Urinary bladder (tissue), 4 donors: ENCODE data around the gene RAP1GDS1. TPM values are rescaled to one million over a fixed set of nuclear protein-coding genes. Genes with fewer than 3 reads are reported as not detected.
"Not testable (repeated sequence)": the region's sequence is repeated elsewhere in the genome, so short reads cannot be mapped to it uniquely, and the experiment has no call there.

ENCODE experiments used
- DNase-seq: peaks from one replicate; pipeline ENCODE4 v3.0.0-alpha.2; 2015; ENCODE audit errors: extremely low spot score
- H3K27ac ChIP-seq: one replicate; pipeline ENCODE4 v1.5.1; 2013; ENCODE audit warnings: low read depth, mild to moderate bottlenecking, moderate library complexity
- H3K36me3 ChIP-seq: one replicate; pipeline ENCODE4 v1.6.1; 2013; ENCODE audit warnings: mild to moderate bottlenecking, moderate library complexity; ENCODE audit not compliant: insufficient read depth
- H3K4me1 ChIP-seq: one replicate; pipeline ENCODE4 v1.6.1; 2013; ENCODE audit warnings: mild to moderate bottlenecking, moderate library complexity; ENCODE audit not compliant: insufficient read depth
- H3K4me3 ChIP-seq: one replicate; pipeline ENCODE4 v1.5.1; 2013; ENCODE audit warnings: low read depth, low read length
- WGBS: extraction: QIAGEN DNeasy Blood & Tissue Kit; methylation state at CpG from one replicate; pipeline ENCODE4 v1.1.7; 2013; 5-methylcytosine and 5-hydroxymethylcytosine counted together
- polyA plus RNA-seq: library from polyadenylated mRNA; stranded (reverse); fragments of 200-250 nt; gene quantifications from one replicate; pipeline ENCODE4 v1.2.3, GENCODE V29; 2013
- total RNA-seq: library from RNA; depleted of rRNA; stranded (reverse); fragments of >200 nt; gene quantifications from one replicate; pipeline ENCODE4 v1.2.3, GENCODE V29; 2014
- donor health status: healthy with polysubstance abuse.
- donor health status: healthy.

The RAP1GDS1 gene
- total and polyA plus RNA-seq, 2 donors = 25.9 to 61.6 TPM

DNA sequence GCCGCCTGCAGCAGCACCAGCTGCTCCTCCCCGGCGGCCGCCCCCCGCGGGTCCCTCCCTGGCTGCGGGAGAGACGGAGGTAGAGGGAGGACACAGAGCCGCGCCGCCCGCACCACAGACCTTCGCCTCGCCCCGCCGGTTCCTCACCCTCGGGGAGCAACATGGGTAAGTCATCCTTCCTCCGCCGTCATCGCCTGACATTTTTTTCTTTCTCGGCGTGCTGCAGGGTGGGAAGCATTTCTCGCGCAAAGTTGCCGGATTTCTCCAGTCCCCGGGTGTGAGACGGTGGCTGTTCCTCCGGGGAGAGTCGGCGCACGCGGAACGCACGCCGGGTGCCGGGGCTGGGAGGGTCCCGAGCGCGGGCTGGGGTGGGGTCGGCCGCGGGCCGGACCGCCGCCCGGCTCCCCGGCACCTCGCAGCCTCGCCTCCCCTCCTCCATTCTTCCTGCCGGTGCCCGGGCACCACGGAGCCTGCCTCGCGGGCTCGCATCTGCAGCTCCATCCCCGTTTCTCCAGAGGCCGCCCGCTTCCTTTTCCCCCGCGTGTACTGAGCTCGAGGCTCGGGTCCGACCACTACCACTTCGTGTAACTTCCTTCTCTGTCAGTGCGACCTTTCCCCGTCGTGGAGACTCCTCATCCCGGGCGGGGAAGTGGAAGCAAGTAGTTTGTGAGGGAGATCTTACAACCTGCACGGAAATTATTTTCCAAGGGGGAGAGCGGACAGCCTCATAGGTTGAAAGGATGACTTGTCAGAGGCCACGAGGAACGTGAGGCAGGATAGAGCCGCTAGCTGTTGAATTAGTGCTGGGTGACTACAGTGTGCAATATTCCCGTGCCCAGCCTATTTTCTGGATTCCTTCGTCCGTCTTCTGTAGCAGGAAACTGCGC is 464 bp downstream of the RAP1GDS1 start:
- peak overlapping the region; percentile 89 for H3K27ac ChIP-seq

DNA sequence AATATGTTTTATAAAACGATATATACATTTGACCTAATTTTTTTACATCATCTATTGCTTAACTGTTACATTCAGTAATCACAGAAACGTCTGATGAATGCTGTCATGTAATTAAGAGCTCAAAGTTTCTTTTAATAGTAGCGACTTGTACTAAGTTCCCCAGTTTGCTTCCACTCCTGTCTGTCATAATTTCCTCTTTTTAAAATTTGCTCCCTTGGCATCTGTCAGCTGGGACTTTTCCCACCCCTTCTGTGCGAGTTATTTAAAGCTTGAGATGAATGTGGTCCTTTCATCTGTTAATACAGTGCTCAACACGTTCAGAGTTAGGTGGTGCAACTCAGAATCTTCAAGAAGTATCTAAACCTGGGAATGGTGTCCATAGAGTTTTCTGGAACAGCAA is 1.2 kb downstream of the RAP1GDS1 start:
- H3K27ac ChIP-seq = no peak overlapping the region
- 9% methylated on average over 5 of the region's 5 CpGs for WGBS
- DNase-seq = no peak
- peaks cover 3% of the 10 kb centered on the region for H3K4me1 ChIP-seq
- peak overlapping the region; percentile 3 for H3K4me3 ChIP-seq
- H3K36me3 ChIP-seq = no peaks in the 10 kb centered on the region

More for the DNA sequence above, 464 bp downstream of the RAP1GDS1 start:
- H3K4me1 ChIP-seq = peaks cover 3% of the 10 kb centered on the region
- peak; percentile 15 for DNase-seq
- under 1% methylated on average over 76 of the region's 78 CpGs for WGBS
- peak overlapping the region; percentile 97 for H3K4me3 ChIP-seq
- H3K36me3 ChIP-seq = no peaks in the 10 kb centered on the region

DNA sequence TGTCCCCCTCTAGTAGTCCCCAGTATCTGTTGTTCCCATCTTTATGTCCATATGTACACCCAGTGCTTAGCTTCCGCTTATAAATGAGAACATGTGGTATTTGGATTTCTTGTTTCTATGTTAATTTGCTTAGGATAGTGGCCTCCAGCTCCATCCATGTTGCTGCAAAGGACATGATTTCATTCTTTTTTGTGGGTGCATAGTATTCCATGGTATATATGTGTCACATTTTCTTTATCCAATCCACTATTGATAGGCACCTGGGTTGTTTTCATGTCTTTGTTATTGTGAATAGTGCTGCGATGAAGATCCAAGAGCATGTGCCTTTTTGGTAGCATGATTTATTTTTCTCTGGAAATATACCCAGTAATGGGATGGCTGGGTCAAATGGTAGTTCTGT is 6.3 kb downstream of the RAP1GDS1 start:
- Histone ChIP-seq H3K27ac (no peak overlapping the region), H3K4me3 (no peak overlapping the region), H3K36me3 (no peaks in the 10 kb centered on the region), H3K4me1 (no peaks in the 10 kb centered on the region)
- DNase-seq = no peak
- 99% methylated on average over 2 of the region's 2 CpGs for WGBS

DNA sequence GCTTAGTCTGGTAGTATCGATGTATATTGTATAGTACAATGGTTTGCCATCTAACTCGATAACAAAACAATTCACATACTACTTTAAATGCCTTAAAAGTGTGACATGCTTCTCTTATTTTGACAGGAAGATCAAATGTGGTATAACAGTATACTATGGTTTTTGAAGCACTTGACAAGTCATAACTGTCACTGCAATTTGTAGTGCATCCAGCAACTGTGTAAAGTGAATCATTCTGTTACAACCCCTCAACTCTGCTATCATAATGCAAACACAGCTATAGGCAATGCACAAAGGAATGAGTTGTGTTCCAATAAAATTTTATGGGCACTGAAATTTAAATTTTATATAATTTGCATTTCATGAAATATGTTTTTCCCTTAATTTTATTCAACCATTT is 14.0 kb downstream of the RAP1GDS1 start:
- 97% methylated on average over 2 of the region's 2 CpGs for WGBS
- DNase-seq = no peak
- no peak overlapping the region for H3K27ac ChIP-seq
- no peak overlapping the region for H3K4me3 ChIP-seq
- H3K4me1 ChIP-seq = no peaks in the 10 kb centered on the region
- H3K36me3 ChIP-seq = no peaks in the 10 kb centered on the region

DNA sequence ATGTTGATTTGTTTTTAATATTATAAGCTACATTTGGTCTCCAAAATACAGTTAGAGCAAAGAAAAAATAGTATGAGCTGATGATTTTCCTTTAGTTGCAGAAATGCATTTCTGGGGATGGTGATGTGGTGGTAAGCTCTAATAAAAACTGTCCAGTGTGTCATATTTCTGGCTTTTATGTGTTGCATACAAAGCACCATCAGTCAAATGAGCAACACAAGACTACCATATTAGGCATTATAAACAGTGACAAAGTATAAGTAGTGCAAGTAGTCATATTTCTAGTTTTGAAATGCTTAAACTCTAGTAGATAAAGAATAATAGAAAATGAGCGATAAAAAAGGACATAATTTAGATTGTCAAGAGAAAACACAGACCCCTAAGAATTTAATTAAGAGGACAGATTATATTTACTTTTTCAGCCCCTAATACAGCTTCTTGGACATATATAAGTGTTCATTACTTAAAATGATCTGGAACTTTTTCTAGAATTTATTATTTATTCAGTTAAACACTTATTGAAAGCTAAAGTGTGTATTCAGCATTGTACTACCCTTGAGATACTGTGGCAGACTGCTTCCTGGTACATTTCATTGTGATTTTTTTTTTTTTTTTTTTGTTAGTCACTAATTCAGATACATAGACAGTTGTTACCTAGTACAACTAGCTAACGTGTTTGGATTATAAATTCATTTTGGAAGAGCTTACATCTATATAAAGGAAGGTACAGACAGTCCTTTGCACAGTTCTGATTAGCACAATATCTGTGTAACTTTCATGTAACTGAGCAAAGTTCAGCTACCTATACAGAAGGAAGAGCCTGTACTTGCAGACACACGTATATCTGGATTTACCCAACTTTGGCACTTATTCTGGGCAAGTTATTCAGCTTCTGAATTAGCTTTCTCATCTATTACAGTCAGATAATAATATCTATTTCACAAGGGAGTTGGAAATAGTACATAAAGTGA is 22.3 kb downstream of the RAP1GDS1 start:
- Histone ChIP-seq H3K4me3 (no peak overlapping the region), H3K4me1 (no peaks in the 10 kb centered on the region), H3K27ac (no peak overlapping the region), H3K36me3 (no peaks in the 10 kb centered on the region)
- no peak for DNase-seq
- WGBS = 74% methylated on average over 3 of the region's 3 CpGs

DNA sequence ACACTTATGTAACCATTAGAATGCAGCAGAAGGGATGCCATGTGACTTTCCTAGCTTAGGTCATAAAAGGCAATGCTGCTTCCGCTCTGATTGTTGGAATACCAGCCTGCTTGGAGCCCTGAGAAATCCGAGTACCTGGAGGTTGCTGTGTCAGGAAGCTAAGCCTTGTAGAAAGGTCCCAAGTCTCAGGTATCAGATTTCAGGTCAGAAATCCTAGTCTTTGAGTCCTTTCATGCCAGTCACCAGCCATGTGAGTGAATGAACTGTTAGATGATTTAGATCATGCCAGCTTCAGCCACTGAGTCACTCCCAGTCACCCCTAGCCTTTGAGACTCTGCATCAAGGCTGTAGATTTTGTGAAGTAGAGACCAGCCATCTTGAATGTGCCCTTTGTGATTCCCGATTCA is 23.5 kb downstream of the RAP1GDS1 start:
- DNase-seq = no peak
- Histone ChIP-seq H3K36me3 (no peaks in the 10 kb centered on the region), H3K4me3 (no peak overlapping the region), H3K27ac (no peak overlapping the region), H3K4me1 (no peaks in the 10 kb centered on the region)
- 80% methylated on average over 3 of the region's 3 CpGs for WGBS

DNA sequence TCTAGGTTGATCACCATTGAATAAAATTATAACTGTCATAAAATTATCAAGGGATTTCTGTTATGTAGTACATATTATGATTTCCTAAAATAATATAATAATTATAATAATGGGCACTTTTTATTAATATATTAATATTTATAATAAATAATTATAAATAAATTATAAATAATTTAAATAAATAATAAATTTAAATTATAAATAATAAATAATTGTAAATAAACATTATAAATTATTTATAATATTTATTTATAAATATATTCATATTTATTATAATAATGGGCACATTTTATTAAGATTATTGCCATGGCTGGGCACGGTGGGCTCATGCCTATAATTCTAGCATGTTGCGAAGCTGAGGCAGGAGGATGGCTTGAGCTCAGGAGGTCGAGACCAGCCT is 24.5 kb downstream of the RAP1GDS1 start:
- Histone ChIP-seq H3K4me1 (no peaks in the 10 kb centered on the region), H3K36me3 (no peaks in the 10 kb centered on the region), H3K4me3 (no peak overlapping the region), H3K27ac (no peak overlapping the region)
- no peak for DNase-seq
- WGBS = 98% methylated on average over 3 of the region's 3 CpGs

DNA sequence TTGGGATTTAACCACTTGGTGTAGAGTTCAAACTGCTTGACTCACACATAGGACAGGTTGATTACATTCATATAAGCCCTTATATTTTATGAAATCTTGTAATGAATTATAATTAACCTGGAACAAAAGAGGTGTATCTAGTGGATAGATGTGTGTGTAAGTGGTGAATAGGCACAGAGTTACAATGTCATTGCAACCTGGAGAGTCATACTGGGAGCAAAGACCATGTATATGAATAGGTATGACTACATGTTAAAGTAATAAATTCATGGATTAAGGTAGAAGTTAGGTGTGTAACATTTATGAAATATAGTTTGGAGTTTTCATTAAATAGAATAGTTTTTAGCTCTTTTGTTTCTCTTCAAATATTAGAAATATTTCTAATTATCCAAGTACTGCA is 26.1 kb downstream of the RAP1GDS1 start:
- no peak for DNase-seq
- Histone ChIP-seq H3K36me3 (no peaks in the 10 kb centered on the region), H3K27ac (no peak overlapping the region), H3K4me1 (no peaks in the 10 kb centered on the region), H3K4me3 (no peak overlapping the region)

DNA sequence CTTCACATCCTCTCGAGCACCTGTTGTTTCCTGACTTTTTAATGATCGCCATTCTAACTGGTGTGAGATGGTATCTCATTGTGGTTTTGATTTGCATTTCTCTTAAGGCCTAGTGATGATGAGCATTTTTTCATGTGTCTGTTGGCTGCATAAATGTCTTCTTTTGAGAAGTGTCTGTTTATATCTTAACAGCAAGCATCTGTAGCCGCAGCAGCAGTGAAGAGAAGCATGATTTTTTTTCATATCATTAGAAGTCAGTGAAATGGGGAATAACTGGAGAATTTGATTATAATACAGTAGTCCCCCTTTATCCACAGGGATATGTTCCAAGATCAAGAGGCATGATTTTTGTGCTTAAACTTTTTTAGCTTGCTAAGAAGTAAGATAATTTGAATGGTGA is 27.5 kb downstream of the RAP1GDS1 start:
- 84% methylated on average over 3 of the region's 3 CpGs for WGBS
- not testable (repeated sequence) for H3K4me1 ChIP-seq

DNA sequence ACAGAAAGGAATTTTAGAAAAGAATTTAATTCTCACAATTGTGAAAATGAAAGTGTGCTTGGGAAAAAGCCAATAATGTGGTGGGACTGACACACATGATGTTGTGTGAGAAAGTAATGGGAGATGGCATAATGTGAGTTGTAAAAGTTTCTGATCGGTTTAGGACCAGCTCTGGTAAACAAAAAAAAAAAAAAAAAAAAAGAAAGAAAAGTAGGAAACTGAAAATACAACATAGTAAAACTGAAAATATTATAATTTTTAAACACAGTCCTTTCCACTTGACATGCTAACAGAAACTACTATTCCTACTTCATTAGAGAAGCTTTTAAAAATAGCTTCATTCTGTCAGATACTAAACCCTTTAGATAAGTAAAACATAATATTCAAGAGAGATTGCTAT is 28.2 kb downstream of the RAP1GDS1 start:
- Histone ChIP-seq H3K4me1 (no peaks in the 10 kb centered on the region), H3K36me3 (no peaks in the 10 kb centered on the region), H3K27ac (no peak overlapping the region), H3K4me3 (no peak overlapping the region)
- DNase-seq = no peak
- WGBS = 86% methylated on average over 1 of the region's 1 CpG

More for the DNA sequence above, 27.5 kb downstream of the RAP1GDS1 start:
- DNase-seq, H3K27ac ChIP-seq, H3K36me3 ChIP-seq, H3K4me3 ChIP-seq: not testable (repeated sequence)

DNA sequence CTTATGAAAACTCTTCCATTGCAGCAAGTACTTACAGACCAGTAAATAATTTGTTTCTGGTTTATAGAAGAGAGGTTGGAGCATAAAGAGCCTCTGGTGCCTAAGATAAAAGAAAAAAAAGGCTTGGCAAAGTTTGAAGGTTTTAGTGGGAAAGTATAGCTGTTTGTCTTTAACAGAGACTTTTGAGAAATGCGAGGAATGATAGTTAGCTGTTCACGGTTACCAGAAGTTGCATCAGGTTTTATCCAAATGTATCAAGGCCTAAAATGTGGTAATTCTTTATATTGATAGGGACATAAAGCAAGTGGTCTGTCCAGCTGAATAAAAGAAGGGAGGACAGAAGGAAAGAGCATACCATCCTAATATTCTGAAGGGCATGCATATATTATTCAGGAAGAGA is 29.3 kb downstream of the RAP1GDS1 start:
- H3K27ac ChIP-seq = no peak overlapping the region
- no peak overlapping the region for H3K4me3 ChIP-seq
- H3K36me3 ChIP-seq = no peaks in the 10 kb centered on the region
- no peak for DNase-seq
- WGBS = 46% methylated on average over 2 of the region's 2 CpGs
- H3K4me1 ChIP-seq = no peaks in the 10 kb centered on the region

DNA sequence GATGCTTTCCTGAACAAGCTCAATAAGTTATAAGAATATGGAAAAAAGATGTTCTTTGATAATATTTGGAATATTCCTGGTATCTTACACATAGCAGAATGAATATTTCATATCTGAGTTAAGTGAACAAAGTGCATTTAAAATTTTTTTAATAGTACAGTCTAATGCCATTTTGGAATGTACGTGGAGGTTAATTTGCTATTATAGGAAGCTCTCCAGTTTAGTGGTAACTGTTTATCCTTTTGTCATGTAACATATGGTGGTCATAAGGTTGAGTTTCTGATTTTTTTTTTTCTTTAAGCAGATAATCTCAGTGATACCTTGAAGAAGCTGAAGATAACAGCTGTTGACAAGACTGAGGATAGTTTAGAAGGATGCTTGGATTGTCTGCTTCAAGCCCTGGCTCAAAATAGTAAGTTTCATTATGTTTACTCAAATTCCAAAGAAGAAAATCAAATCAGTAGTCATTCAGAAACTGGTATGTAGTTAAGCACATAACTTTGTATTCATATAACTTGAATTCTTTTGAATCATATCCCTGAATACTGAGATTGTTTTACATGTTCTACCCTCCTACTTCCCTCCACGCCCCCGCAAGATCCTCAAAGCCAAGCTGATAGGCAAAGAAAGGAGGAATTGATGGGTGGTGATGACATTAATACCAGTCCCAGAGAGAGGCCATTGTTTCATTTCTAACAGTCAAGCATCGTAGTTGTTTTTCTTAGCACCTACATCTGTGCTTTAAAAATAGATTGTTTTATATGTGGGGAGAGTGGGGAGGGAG is 32.1 kb downstream of the RAP1GDS1 start:
- Histone ChIP-seq H3K36me3 (no peaks in the 10 kb centered on the region), H3K27ac (no peak overlapping the region), H3K4me3 (no peak overlapping the region), H3K4me1 (no peaks in the 10 kb centered on the region)
- DNase-seq = no peak
- 81% methylated on average over 4 of the region's 4 CpGs for WGBS

DNA sequence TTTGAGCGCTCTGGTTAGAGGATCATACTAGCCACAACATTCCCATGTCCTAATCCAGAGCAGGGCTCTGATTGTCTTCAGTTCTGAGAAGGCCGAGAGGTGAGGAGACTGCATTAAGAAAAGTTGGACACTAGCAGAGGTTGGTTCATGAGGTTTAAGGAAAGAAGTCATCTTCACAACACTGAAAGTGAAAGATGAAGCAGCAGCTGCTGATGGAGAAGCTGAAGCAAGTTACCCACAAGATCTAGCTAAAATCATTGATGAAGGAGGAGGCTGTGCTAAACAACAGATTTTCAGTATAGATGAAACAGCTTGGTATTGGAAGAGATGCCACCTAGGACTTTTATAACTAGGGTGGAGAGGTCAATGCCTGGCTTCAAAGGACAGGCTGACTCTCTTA is 36.8 kb downstream of the RAP1GDS1 start:
- H3K4me1 ChIP-seq = no peaks in the 10 kb centered on the region
- WGBS = 97% methylated on average over 2 of the region's 2 CpGs

More for the DNA sequence above, 36.8 kb downstream of the RAP1GDS1 start:
- no peak for DNase-seq
- no peak overlapping the region for H3K27ac ChIP-seq
- no peak overlapping the region for H3K4me3 ChIP-seq
- H3K36me3 ChIP-seq = no peaks in the 10 kb centered on the region
